ENCODE measurements around the gene OR5K4. TPM values are rescaled to one million over a fixed set of nuclear protein-coding genes. Genes with fewer than 3 reads are reported as not detected.
"Not testable (repeated sequence)": the region's sequence is repeated elsewhere in the genome, so short reads cannot be mapped to it uniquely, and the experiment has no call there.

Gene OR5K4
- total RNA-seq, 1 donor from 2014 or later: not detected

GRCh38 chr3:98360681-98361080 lies 7.0 kb downstream of the OR5K4 start:
- DNase-seq (ENCODE audit: low spot score) (no peak), ATAC-seq (no peak)
- intact Hi-C loops (cut with DNase I): no loop called here

GRCh38 chr3:98361289-98361688 lies 7.6 kb downstream of the OR5K4 start:
- intact Hi-C loops (cut with DNase I): no loop called here
- DNase-seq (ENCODE audit: low spot score) (no peak), ATAC-seq (no peak)

DNA sequence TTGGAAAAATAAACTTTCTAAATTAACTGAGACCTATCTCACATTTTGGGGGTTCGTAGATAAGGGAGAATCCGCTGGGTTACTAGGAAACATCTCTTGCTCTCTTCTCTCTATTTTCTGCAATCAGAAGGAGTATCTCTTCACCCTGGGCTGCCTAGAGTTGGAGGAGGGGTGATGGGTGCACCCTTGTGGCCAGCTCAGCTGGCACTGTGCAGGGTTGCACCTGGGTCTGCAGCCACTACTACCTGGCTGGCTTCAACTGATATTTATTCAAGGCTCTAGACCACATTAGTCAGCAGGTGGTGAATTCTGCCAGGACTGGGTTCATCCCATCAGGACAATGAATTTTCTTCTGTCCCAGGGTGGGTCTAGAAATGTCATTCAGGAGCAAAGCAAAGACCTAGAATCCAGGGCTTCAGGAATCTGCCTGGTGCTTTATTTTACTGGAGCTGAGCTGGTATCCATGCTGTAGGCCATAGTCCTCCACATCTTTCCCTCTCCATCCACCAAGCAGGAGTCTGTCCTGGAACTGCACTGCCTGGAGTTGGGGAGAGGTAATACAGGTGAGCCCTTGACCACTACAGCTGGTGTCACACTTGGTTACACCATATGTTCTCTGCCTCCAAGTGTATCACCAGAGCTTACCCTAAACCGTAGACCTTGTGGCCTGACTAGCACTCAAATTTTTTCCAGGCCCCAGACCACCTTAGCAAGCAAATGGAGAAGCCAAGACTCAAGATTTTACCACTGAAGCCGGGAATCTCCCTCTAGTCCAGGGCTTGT lies 14.0 kb downstream of the OR5K4 start:
- DNase-seq (ENCODE audit: low spot score) (no peak), ATAC-seq (no peak)
- intact Hi-C loops (cut with DNase I): no loop called here

DNA sequence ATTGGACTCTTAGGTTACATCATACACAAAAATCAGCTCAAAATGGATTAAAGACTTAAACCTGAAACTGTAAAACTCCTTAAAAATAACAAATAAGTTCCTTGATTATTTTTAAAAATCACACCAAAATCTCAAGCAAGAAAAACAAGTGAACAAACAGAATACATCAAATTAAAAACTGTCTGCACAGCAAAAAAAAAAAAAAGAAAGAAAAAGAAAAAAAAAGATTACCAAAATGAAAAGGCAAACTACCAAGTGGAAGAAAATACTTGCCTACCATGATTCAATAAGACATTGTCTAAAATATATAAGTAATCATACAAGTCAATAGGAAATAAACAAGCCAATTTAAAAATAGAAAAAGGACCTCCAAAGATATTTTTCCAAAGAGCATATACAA lies 17.5 kb downstream of the OR5K4 start:
- DNase-seq (ENCODE audit: low spot score) (no peak), ATAC-seq (no peak)
- intact Hi-C loops (cut with DNase I): no loop called here

DNA sequence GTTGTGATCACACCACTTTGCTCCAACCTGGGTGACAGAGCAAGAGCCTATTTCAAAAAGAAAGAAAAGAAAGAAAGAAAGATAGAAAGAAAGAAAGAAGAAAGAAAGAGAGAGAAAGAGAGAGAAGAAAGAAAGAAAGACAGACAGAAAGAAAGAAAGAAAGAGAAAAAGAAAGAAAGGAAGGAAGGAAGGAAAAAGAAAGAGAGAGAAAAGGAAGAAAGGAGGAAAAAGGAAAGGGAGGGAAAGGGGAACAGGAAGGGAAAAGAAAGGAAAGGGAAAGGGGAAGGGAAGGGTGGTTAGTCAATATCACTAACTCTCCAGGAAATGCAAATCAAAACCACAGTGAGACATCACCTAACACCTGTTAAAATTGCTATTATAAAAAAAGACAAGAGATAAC lies 18.2 kb downstream of the OR5K4 start:
- intact Hi-C loops (cut with DNase I): no loop called here
- no peak for DNase-seq (ENCODE audit: low spot score)
- no peak for ATAC-seq

DNA sequence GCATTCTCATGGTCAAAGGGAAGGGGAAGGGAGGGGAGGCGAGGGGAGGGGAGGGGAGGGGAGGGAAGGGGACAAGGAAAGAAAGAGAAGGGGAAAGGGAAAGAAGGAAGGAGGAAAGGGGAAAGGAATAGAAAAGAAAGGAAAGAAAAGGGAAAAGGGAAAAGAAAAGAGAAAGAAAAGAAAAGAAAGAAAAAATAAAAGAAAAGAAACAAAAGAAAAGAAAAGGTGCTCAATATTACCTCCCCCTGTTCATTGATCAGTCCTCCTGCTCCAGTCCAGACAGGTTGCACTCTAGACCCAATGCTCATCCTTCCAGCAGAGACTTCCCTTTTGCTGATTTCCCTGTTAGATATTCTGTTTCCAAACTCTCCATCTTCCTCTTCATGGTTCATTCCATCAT lies 18.8 kb downstream of the OR5K4 start:
- no peak for DNase-seq (ENCODE audit: low spot score)
- ATAC-seq: no peak
- intact Hi-C loops (cut with DNase I): no loop called here

DNA sequence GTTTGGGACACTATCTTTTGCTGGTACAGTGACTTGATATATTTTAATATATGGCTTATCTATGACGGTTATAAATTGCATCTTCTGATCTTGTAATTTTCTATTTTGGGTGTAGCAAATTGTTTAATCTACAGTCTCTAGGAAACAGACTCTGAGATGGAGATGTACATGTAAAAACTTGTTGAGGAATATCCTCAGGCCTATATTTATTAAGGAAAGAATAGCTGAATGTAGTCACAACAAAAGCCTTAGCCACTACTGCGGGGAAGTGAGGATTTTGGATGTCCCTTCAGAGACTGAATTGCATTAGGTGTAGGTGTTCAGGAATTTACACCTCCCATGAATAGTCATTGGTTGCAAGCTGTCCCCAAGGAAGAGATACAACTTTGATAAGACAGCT lies 23.0 kb downstream of the OR5K4 start:
- DNase-seq (ENCODE audit: low spot score): no peak
- intact Hi-C loops (cut with DNase I): no loop called here
- no peak for ATAC-seq

- no peak for ATAC-seq
- intact Hi-C loops (cut with DNase I): no loop called here
- no peak for DNase-seq (ENCODE audit: low spot score)
Observed at GRCh38 chr3:98388147-98388546, 34.5 kb downstream of the OR5K4 start.

- intact Hi-C loops (cut with DNase I): no loop called here
- ATAC-seq: no peak
- no peak for DNase-seq (ENCODE audit: low spot score)
Observed at GRCh38 chr3:98390366-98390765, 36.7 kb downstream of the OR5K4 start, which contains the start of gene OR5K3. Gene OR5K3 (plus strand): TSS chr3:98390666. CDS start chr3:98390666, 0 bp downstream.

GRCh38 chr3:98395101-98395500 lies 41.4 kb downstream of the OR5K4 start:
- intact Hi-C loops (cut with DNase I): no loop called here
- ATAC-seq (no peak), DNase-seq (ENCODE audit: low spot score) (no peak)

- DNase-seq (ENCODE audit: low spot score); intact Hi-C loops (cut with DNase I); ATAC-seq: not testable (repeated sequence)
Observed at GRCh38 chr3:98396482-98396881, 42.8 kb downstream of the OR5K4 start.

DNA sequence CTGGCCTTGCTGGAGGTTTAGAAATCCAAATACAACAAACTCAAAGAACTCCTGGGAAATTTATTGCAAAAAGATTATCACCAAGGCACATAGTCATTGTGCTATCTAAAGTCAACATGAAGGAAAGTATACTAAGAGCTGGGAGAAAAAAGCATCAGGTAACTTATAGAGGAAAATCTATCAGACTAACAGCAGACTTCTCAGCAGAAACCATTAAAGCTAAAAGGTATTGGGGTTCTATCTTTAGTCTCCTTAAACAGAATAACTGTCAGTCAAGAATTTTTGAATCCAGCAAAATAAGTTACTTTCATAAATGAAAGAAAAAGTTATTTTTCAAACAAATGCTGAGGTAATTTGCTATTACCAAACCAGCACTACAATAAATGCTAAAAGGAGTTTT lies 44.9 kb downstream of the OR5K4 start:
- intact Hi-C loops (cut with DNase I): no loop called here
- ATAC-seq: no peak

DNA sequence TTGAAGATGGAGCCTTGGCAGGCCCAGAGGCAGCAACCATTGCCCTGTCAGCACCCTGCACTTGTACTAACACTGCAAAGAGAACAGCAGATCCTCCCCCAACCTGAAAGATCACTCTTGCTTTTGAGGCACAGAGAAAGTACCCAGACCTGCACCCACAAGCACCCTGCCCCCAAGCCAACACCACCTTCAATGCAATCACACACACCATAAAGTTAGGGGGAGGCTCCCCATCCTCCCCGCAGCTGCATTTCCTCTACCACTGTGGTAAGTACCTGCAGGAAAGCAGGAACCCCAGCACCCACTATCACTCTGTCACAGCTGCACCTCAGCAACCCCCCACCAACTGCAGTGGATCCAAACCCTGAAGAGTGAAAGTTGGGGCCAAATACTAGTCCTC lies 48.9 kb downstream of the OR5K4 start:
- no peak for ATAC-seq
- no peak for DNase-seq (ENCODE audit: low spot score)
- intact Hi-C loops (cut with DNase I): no loop called here

More for the DNA sequence above, 44.9 kb downstream of the OR5K4 start:
- DNase-seq (ENCODE audit: low spot score): no peak

GRCh38 chr3:98404010-98404409 lies 50.4 kb downstream of the OR5K4 start:
- DNase-seq (ENCODE audit: low spot score) (no peak), ATAC-seq (no peak)
- intact Hi-C loops (cut with DNase I): no loop called here

Other genes with a start within 250 kb of the OR5K4 start
- gene OR5H1, start 223.1 kb upstream of the OR5K4 start, total RNA-seq: not detected
- gene OR5H14, start 206.4 kb upstream of the OR5K4 start, total RNA-seq: not detected
- gene OR5H15, start 187.2 kb upstream of the OR5K4 start, total RNA-seq: not detected
- gene OR5H6, start 89.6 kb upstream of the OR5K4 start, total RNA-seq: not detected
- not detected for gene OR5H2, start 71.3 kb upstream of the OR5K4 start, total RNA-seq
- gene OR5K3, start 36.8 kb downstream of the OR5K4 start, total RNA-seq: not detected
- not detected for gene OR5K1, start 109.3 kb downstream of the OR5K4 start, total RNA-seq
- gene OR5K2, start 143.8 kb downstream of the OR5K4 start, total RNA-seq: not detected
- gene CLDND1, start 169.0 kb downstream of the OR5K4 start, total RNA-seq: 185 TPM
- gene GPR15, start 178.1 kb downstream of the OR5K4 start, total RNA-seq: 0.36 TPM
- 16.9 TPM for gene CPOX, start 239.8 kb downstream of the OR5K4 start, total RNA-seq